GM12892 (cell line): Measurements from ENCODE around the gene ANTXR1.

Source experiments
- DNase-seq: peaks from one replicate; pipeline ENCODE4 v3.0.0; 2011; ENCODE audit not compliant: insufficient read length
- FAIRE-seq: peaks from 2 replicates; lab custom pipeline; 2011; peaks lifted over from hg19 to GRCh38; lab: Jason Lieb, UNC
- POLR2A ChIP-seq: IDR thresholded peaks from 2 replicates; pipeline ENCODE4 v1.6.1; 2011; ENCODE audit warnings: low read depth, low read length, control low read depth
- POLR2AphosphoS5 ChIP-seq: IDR thresholded peaks from 2 replicates; pipeline ENCODE4 v1.6.1; 2011; ENCODE audit warnings: low read depth, low read length, control low read depth
- TAF1 ChIP-seq: IDR thresholded peaks from 2 replicates; pipeline ENCODE4 v1.6.1; 2011; ENCODE audit warnings: low read depth, mild to moderate bottlenecking, control low read depth, low read length, borderline replicate concordance

The ANTXR1 gene

DNA sequence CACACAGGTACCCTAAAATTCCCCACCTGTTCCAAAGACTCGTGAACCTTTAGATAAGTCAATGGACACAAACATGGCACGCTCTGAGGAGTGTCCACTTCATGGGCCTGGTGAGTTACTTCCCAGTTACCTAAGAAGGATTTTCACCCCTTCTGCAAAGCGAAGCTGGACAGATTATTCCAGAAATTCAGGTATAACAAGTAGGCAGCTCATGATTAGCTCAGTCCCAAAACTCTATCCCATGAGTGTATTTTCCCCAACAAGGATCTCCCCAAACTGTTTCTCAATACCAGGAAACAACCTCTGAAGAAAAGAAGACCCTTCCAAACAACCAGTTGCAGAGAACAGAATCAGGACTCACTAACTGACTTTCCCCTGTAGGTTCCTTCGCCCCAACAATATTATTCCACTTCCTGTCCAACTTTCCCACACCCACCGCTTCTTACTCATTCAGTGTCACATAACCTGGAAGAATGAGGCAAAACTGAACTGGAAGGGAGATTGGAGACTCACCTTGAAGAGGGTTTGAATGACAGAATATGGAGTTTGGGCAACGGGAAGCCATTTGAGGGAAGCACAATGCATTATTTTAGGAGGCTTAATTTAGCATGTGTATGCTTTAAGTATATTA is 120.1 kb downstream of the ANTXR1 start:
- FAIRE-seq (no peak), DNase-seq (no peak)
- TF ChIP-seq TAF1 = no peak
- no peak for TF ChIP-seq POLR2A
- no peak for TF ChIP-seq POLR2AphosphoS5

- FAIRE-seq (no peak), DNase-seq (no peak)
- TF ChIP-seq POLR2A = no peak
- no peak for TF ChIP-seq POLR2AphosphoS5
- TF ChIP-seq TAF1 = no peak
These were observed 120.9 kb downstream of the ANTXR1 start for GRCh38 chr2:69133898-69134297.

DNA sequence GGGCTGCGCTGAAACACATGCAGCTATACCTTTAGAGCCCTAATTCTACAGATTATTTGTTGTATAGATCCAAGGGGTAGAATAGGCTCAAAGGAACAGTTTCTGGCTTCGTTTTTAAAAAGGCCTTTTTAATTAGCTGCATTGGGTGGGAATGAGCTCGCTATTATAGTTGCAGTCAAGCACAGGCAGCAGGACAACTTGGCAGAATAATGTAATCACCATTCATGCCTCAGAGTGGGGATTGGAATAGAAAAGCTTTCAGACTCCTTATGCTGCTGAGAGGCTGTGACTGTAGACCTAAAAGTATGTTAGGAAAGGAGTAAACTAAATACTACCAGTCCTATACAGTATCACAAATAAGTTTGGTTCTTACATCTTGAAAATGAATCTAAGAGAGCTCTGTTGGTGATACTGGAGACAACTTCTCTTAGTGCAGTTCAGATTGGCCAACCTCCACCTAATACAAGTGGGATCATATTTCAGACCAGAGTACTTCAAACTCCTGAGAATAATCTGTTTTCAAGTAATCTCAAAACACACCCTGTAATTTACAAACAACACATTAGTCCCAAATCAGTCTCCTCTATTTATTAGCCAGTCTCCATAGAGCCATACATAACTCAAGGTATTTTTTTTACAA is 121.4 kb downstream of the ANTXR1 start:
- FAIRE-seq = no peak
- DNase-seq = no peak
- TF ChIP-seq TAF1 = no peak
- TF ChIP-seq POLR2AphosphoS5 = no peak
- no peak for TF ChIP-seq POLR2A

GRCh38 chr2:69138247-69138772 is 125.3 kb downstream of the ANTXR1 start:
- DNase-seq = no peak
- no peak for TF ChIP-seq TAF1
- no peak for TF ChIP-seq POLR2AphosphoS5
- TF ChIP-seq POLR2A = no peak
- no peak for FAIRE-seq

DNA sequence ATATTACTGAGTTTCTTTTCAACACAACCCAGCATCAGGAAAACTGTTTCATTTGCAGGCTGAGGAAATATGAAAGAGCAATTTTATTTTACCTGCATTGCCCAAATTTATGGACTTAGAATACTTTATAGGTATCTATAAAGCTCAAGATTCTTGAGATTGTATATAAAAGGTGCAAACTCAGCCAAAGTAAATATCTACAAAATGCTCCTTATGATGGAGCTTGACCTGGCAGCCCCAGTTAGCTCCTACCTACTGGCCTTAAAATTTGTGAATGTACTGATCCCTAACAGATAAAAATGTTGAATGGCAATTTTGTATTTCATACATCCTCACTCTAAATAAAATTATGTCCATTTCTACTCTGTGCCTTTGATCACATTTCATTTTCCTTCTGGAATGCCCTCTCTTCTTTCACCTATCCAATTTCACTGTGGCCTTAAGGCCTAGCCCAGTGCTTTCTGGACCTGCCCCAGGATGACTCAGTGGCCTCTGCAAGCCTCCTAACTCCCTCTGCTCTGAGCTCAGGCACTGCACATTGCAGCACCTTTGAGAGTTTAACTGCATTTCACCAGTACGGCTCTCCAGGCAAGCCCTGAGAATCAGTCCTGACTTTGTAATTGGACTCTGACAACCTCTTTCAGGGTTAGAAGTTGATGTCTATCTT is 125.9 kb downstream of the ANTXR1 start:
- DNase-seq = no peak
- FAIRE-seq = no peak
- TF ChIP-seq POLR2AphosphoS5 (no peak), TAF1 (no peak), POLR2A (no peak)

DNA sequence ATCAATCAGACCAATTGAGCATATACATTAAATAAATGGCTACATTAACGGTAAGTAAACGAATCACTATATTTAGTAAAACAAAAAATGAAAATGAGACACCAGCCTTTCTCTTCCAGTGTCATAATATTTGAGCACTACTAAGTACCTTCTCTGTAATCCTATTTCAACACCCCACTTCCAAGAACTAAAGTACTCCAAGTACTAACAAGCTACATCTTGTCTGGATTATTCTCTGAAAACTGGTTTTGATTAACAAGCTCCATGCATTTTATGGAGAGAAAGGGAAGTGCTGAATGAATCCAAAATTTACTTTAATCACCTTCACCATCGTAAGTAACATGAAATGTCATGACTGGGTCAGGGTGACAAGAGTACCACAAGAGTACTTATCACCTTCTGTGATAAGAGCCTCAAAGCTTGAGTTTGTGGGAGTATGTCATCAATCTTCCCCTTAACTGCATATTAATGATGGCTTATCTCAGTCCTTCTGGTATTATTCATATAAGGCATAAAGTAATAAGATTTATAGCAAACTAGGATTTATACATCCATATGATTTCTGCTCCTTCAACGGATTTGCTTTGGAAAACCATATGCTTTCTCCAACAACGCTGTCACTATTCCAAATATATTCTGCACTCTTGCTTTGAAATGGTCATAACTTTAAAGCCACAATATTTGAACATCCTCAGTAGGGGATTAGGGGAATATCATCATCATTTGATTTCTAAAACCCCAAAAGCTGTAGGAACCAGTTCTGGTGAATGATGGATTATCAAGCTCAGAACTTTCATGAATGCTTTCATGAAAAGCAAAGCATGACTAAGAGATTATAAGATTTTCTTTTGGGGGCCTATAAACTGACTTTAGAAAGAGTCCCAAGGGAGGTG is 127.0 kb downstream of the ANTXR1 start:
- no peak for FAIRE-seq
- TF ChIP-seq POLR2A (no peak), POLR2AphosphoS5 (no peak), TAF1 (no peak)

DNA sequence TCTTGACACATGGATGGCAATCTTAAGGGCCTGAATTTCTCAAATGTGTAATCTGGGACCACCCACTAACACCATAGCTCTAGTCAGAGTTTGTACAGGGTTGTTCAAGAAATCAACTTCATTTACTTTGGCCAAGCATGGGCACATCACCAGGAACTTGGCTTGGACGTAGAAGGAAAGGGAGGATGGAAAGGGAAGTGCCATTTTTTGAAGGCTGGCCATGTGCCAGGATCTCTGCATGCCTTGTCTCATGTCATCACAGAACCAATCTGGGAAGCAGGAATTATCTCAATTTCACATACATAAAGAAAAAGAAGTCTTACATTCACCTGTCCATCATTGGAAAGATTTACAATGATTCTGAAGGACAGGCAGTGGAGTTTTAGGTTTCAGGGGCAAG is 128.1 kb downstream of the ANTXR1 start:
- DNase-seq (no peak), FAIRE-seq (no peak)
- TF ChIP-seq POLR2AphosphoS5 (no peak), POLR2A (no peak), TAF1 (no peak)

More for the DNA sequence above, 127.0 kb downstream of the ANTXR1 start:
- no peak for DNase-seq

- DNase-seq (no peak), FAIRE-seq (no peak)
- no peak for TF ChIP-seq POLR2AphosphoS5
These were observed 130.9 kb downstream of the ANTXR1 start for GRCh38 chr2:69143748-69144360.

DNA sequence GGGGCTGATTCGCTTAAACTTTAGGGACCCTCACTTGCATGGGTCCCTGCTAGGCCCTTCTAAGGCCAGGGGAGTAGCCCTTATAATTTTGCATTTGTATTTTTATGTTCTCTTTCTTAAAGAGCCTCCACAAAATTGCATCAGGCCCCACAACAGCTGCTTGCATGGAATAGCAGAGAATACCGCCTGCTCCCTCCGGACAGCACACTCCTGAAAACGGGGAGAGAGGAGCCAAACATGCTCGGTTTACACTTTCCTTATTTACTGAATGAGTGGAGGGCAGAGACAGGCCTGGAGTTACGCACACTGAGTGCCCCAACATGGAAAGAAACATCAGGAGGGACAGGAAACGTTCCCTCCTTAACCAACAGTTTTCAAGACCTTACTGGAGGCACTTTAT is 132.2 kb downstream of the ANTXR1 start:
- FAIRE-seq = no peak
- TF ChIP-seq POLR2AphosphoS5 (no peak), TAF1 (no peak), POLR2A (no peak)
- DNase-seq = no peak

DNA sequence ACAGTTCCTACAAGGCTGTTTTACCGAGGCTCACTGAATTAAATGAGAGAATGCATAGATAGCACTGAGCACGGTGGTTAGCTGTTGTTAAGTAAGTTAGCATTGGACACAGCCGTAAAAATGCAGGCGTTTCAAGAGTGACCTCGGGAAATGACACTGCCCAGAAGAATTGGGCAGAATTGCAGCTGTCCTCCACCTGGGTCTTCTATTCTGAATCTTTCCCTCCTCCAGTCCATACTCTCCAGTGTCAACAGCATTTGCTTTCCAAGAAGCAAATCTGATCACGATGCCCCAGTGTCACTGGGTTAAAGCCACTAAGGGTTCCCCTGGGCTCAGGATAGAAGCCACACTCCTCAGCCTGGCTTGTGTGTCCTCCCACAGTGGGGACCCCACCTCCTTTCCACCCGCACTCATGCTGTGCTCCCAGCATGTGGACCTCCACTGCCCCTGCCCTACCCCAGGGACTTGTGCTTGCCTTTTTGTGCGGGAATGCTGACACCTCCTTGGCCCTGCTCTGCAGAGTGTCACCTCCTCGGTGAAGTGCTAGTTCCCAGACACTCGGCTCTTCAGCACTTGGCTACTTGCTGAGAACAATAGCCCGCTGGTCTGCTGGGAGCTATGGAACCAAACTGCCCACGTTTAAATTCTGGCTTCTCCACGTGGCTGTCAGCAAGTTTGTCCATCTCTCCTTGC is 135.0 kb downstream of the ANTXR1 start:
- no peak for FAIRE-seq
- DNase-seq = no peak
- TF ChIP-seq TAF1 = no peak
- no peak for TF ChIP-seq POLR2A
- no peak for TF ChIP-seq POLR2AphosphoS5
